Lung (tissue), 12 donors: ENCODE data around the gene CHMP1B. TPM values are rescaled to one million over a fixed set of nuclear protein-coding genes. Genes with fewer than 3 reads are reported as not detected.

ENCODE experiments used
- ATAC-seq: fragments of 200-7000 bp; cut with Tn5 transposase; one replicate; pipeline ENCODE4 v1.9.1; 2020; ENCODE audit warnings: moderate number of reproducible peaks; ENCODE audit not compliant: insufficient read depth, low FRiP score
- DNase-seq, 3 donors: peaks; one replicate each; pipeline ENCODE4 v3.0.0-alpha.2; 2013 to 2017
- H3K27ac ChIP-seq, 2 donors: one replicate each; pipeline ENCODE4 v1.5.1; 2013; ENCODE audit warnings: mild to moderate bottlenecking in 2 of 2, moderate library complexity in 2 of 2, control low read depth in 1 of 2, inconsistent platforms in 1 of 2, low read depth in 1 of 2, low read length in 1 of 2
- H3K27me3 ChIP-seq, 3 donors: one replicate each; pipeline ENCODE4 v1.5.1; 2013; ENCODE audit warnings: low read length in 2 of 3; ENCODE audit not compliant: control insufficient read depth in 3 of 3, insufficient read depth in 3 of 3
- H3K36me3 ChIP-seq, 4 donors: one replicate each; pipeline ENCODE4 v1.5.1; 2013; ENCODE audit warnings: low read length in 4 of 4, mild to moderate bottlenecking in 1 of 4, moderate library complexity in 1 of 4; ENCODE audit not compliant: control insufficient read depth in 4 of 4, insufficient read depth in 4 of 4
- H3K4me1 ChIP-seq, 5 donors: one replicate each; pipeline ENCODE4 v1.5.1; 2013; ENCODE audit warnings: low read length in 5 of 5, mild to moderate bottlenecking in 2 of 5, moderate library complexity in 1 of 5; ENCODE audit not compliant: control insufficient read depth in 5 of 5, insufficient read depth in 5 of 5
- H3K4me3 ChIP-seq: one replicate; pipeline ENCODE4 v1.5.1; 2013; ENCODE audit warnings: mild to moderate bottlenecking, control low read depth, moderate library complexity
- H3K9ac ChIP-seq, 2 donors: one replicate each; pipeline ENCODE4 v1.5.1; 2013; ENCODE audit warnings: low read length in 2 of 2, control low read depth in 1 of 2; ENCODE audit not compliant: insufficient read depth in 1 of 2
- H3K9me3 ChIP-seq, 4 donors: one replicate each; pipeline ENCODE4 v1.5.1; 2013; ENCODE audit warnings: low read length in 3 of 4, mild to moderate bottlenecking in 1 of 4, moderate library complexity in 1 of 4; ENCODE audit not compliant: control insufficient read depth in 4 of 4, insufficient read depth in 3 of 4
- CTCF ChIP-seq: IDR thresholded peaks from 2 replicates; pipeline ENCODE4 v1.5.1; 2012; ENCODE audit warnings: mild to moderate bottlenecking; ENCODE audit errors: control extremely low read depth, extremely low read depth
- WGBS, 2 donors: extraction: QIAGEN DNeasy Blood & Tissue Kit; methylation state at CpG; one replicate each; pipeline ENCODE4 v1.1.7; 2013; 5-methylcytosine and 5-hydroxymethylcytosine counted together
- polyA plus RNA-seq, 2 donors: library from polyadenylated mRNA; stranded (reverse); fragments of 200-250 nt; gene quantifications; one replicate each; pipeline ENCODE4 v1.2.1, GENCODE V29; 2013
- total RNA-seq, 2 donors: library from RNA; depleted of rRNA in 1 of 2; stranded (reverse); fragments of >200 nt in 1 of 2; gene quantifications; one replicate each; pipeline ENCODE4 v1.2.1, GENCODE V29; 2014 to 2021
- donor health status: control.
- donor health status: control.
- donor health status: Bipolar disorder and iron deficiency.
- donor health status: healthy.
- donor health status: DM: yes; HTN: yes; CAD: no.

Gene CHMP1B
- total and polyA plus RNA-seq, 4 donors, result 34.6 to 56.2 (median 40.3) TPM

GRCh38 chr18:11860594-11861450, 9.6 kb downstream of the CHMP1B start:
- Histone ChIP-seq H3K36me3 (no peaks in the 10 kb centered on the region), H3K4me3 (no peak overlapping the region), H3K4me1 (peaks cover 0 to 10% (median 3%) of the 10 kb centered on the region in 5 donors), H3K27me3 (peaks cover 0 to 2% (median 0%) of the 10 kb centered on the region in 3 donors), H3K9me3 (no peaks in the 10 kb centered on the region), H3K27ac (no peak overlapping the region), H3K9ac (no peak overlapping the region)
- no peak for DNase-seq
- no peak for TF ChIP-seq CTCF
- 81 to 85% methylated on average over 17 of the region's 17 CpGs for WGBS, 2 donors
- ATAC-seq, result no peak

GRCh38 chr18:11861583-11862288, 10.5 kb downstream of the CHMP1B start:
- Histone ChIP-seq H3K27ac (no peak overlapping the region), H3K4me1 (peaks cover 0 to 9% (median 3%) of the 10 kb centered on the region in 5 donors), H3K9me3 (no peaks in the 10 kb centered on the region), H3K27me3 (peaks cover 0 to 2% (median 0%) of the 10 kb centered on the region in 3 donors), H3K9ac (no peak overlapping the region), H3K4me3 (no peak overlapping the region), H3K36me3 (no peaks in the 10 kb centered on the region)
- ATAC-seq, result no peak
- no peak for TF ChIP-seq CTCF
- peak in 2 of 3 donors; percentile 49 to 52 for DNase-seq
- 83 to 89% methylated on average over 20 of the region's 20 CpGs for WGBS, 2 donors

GRCh38 chr18:11862468-11863137, 11.4 kb downstream of the CHMP1B start:
- TF ChIP-seq CTCF, result no peak
- no peaks in the 10 kb centered on the region for H3K9me3 ChIP-seq
- no peaks in the 10 kb centered on the region for H3K36me3 ChIP-seq
- H3K4me1 ChIP-seq, result peaks cover 0 to 9% (median 0%) of the 10 kb centered on the region in 5 donors
- WGBS, 2 donors, result 68 to 74% methylated on average over 6 of the region's 6 CpGs
- H3K4me3 ChIP-seq, result no peak overlapping the region
- H3K27me3 ChIP-seq, result peaks cover 0 to 2% (median 0%) of the 10 kb centered on the region in 3 donors
- H3K9ac ChIP-seq, result no peak overlapping the region
- H3K27ac ChIP-seq, result no peak overlapping the region
- DNase-seq (no peak), ATAC-seq (no peak)
